ENCODE data around the gene TRIO.

DNA sequence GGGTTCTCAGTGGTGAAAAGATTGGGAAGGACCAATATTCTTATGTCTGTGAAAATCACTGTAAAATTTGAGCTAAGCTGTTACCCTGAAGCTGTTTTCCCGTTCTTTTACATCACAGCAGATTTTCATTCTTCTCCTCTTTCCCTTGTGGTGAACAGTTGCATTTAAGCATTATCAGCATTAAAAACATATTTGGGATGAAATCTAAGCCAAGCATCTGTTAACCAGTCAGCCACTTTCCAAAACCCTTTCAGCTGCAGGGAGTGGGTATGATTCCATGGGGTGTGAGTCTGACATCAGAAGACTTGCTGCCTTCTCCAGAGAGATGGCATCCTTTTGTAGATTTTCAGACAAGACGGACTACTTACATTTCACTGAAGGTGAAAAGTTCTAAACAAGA is 97.2 kb downstream of the TRIO start:
- TF ChIP-seq EZH2 (IDR thresholded peaks at IDR 0.05) (no peak), POLR2AphosphoS5 (IDR thresholded peaks at IDR 0.05; ENCODE audit: borderline replicate concordance, low read depth, low read length) (no peak), FOXP2 (optimal IDR thresholded peaks at IDR 0.05; ENCODE audit: control extremely low read depth, extremely low read length, insufficient read depth) (no peak)
